Glutamatergic neuron (in vitro differentiated cells): Measurements from ENCODE around the gene THAP7. TPM values are rescaled to one million over a fixed set of nuclear protein-coding genes. Genes with fewer than 3 reads are reported as not detected.

Source experiments
- DNase-seq: peaks from one replicate; pipeline ENCODE4 v3.0.0; 2022
- H3K27ac Mint-ChIP-seq: one replicate; pipeline ENCODE4 v1.8.0; 2020; ENCODE audit warnings: mild to moderate bottlenecking, mixed read lengths, inconsistent platforms; ENCODE audit not compliant: unreplicated experiment
- H3K27me3 Mint-ChIP-seq: one replicate; pipeline ENCODE4 v1.8.0; 2020; ENCODE audit warnings: mild to moderate bottlenecking, moderate library complexity, mixed read lengths, inconsistent platforms; ENCODE audit not compliant: unreplicated experiment
- H3K36me3 Mint-ChIP-seq: one replicate; pipeline ENCODE4 v1.8.0; 2020; ENCODE audit warnings: mild to moderate bottlenecking, mixed read lengths, inconsistent platforms; ENCODE audit not compliant: unreplicated experiment
- H3K4me1 Mint-ChIP-seq: one replicate; pipeline ENCODE4 v1.8.0; 2020; ENCODE audit warnings: mild to moderate bottlenecking, low read depth, mixed read lengths, inconsistent platforms; ENCODE audit not compliant: unreplicated experiment
- H3K4me3 Mint-ChIP-seq: one replicate; pipeline ENCODE4 v1.8.0; 2020; ENCODE audit warnings: mild to moderate bottlenecking, mixed read lengths, inconsistent platforms; ENCODE audit not compliant: unreplicated experiment
- H3K9me3 Mint-ChIP-seq: one replicate; pipeline ENCODE4 v1.8.0; 2020; ENCODE audit warnings: mild to moderate bottlenecking, moderate library complexity, mixed read lengths, inconsistent platforms; ENCODE audit not compliant: unreplicated experiment
- CTCF ChIP-seq: fragments of 200-600 bp; sonication (generic); IDR thresholded peaks from one replicate; pipeline ENCODE4 v1.5.0; 2021; ENCODE audit not compliant: partially characterized antibody, unreplicated experiment
- total RNA-seq: library from RNA; stranded (reverse); fragmentation: NEBNext Ultra II Directional; extraction: Animal tissue kit (Norgen Biotek cat#: 25700); gene quantifications from one replicate; pipeline ENCODE4 v1.2.1, GENCODE V29; 2021; ENCODE audit not compliant: unreplicated experiment

The THAP7 gene
- total RNA-seq, 1 donor from 2014 or later, result 17.8 TPM

GRCh38 chr22:21000207-21000986 is 1.5 kb downstream of the THAP7 start:
- peaks cover 14% of the 10 kb centered on the region for H3K9me3 Mint-ChIP-seq
- H3K27ac Mint-ChIP-seq, result no peak overlapping the region
- TF ChIP-seq CTCF, result no peak
- peak overlapping the region; percentile 99 for H3K4me3 Mint-ChIP-seq
- peaks cover 3% of the 10 kb centered on the region for H3K27me3 Mint-ChIP-seq
- DNase-seq, result no peak
- no peaks in the 10 kb centered on the region for H3K36me3 Mint-ChIP-seq
- peaks cover 1% of the 10 kb centered on the region for H3K4me1 Mint-ChIP-seq

GRCh38 chr22:20999350-21000206 is 2.3 kb downstream of the THAP7 start:
- H3K9me3 Mint-ChIP-seq, result peaks cover 16% of the 10 kb centered on the region
- H3K27me3 Mint-ChIP-seq, result peaks cover 4% of the 10 kb centered on the region
- no peak overlapping the region for H3K27ac Mint-ChIP-seq
- TF ChIP-seq CTCF, result no peak
- no peak overlapping the region for H3K4me3 Mint-ChIP-seq
- no peaks in the 10 kb centered on the region for H3K36me3 Mint-ChIP-seq
- no peak for DNase-seq
- peaks cover 1% of the 10 kb centered on the region for H3K4me1 Mint-ChIP-seq

DNA sequence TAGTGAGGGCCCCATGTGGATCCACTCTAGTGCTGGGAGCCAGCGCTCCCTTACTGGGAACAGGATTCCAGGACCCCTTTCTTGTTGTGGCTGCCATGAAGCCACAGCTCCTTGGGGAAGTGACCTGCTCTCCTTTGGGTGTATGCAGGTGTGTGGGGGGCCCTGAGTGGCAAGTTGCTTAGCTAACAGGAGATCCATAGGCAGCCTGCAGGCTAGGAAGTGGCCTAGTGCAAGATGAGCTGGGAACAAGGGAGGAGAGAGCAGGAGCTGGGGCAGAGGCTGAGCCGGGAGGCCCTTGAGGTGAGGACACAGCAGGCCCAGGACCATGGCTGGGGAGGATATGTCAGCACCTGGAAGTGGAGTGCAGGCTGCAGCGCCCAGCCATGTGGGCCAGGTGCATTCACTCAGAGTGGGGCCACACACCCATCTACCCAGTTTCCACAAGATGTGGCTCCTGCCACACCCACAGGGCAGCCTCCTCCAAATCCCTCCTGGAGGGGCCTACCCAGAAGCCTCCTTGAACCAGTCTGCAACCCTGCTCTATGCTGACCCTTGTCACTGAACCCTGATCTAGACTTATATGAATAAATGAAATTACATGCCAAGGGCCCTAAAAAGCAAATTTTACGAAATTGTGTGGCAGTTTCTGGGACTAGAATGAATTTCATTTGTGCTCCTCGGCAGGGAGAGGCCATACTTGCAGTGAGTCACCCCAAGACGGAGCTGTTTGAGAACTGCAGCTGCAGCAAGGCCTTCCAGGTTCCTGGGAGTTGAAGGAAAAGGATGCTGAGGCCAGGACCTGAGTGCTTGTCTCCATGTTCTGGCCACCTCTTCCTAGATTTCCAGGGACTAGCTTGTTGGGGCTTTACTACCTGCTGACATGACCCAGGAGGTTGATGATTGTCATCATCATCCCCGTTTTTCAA is 3.2 kb downstream of the THAP7 start:
- peaks cover 1% of the 10 kb centered on the region for H3K4me1 Mint-ChIP-seq
- H3K27ac Mint-ChIP-seq, result no peak overlapping the region
- H3K27me3 Mint-ChIP-seq, result peaks cover 4% of the 10 kb centered on the region
- no peaks in the 10 kb centered on the region for H3K36me3 Mint-ChIP-seq
- no peak for DNase-seq
- no peak overlapping the region for H3K4me3 Mint-ChIP-seq
- no peak for TF ChIP-seq CTCF
- H3K9me3 Mint-ChIP-seq, result peaks cover 16% of the 10 kb centered on the region

GRCh38 chr22:20997536-20998257 is 4.2 kb downstream of the THAP7 start:
- no peak for TF ChIP-seq CTCF
- Mint-ChIP-seq H3K4me1 (no peaks in the 10 kb centered on the region), H3K9me3 (peaks cover 10% of the 10 kb centered on the region), H3K36me3 (no peaks in the 10 kb centered on the region), H3K27ac (no peak overlapping the region), H3K4me3 (no peak overlapping the region), H3K27me3 (peaks cover 4% of the 10 kb centered on the region)
- DNase-seq, result no peak
